ENCODE results near the gene CSDE1.

- TF ChIP-seq CTCF (IDR thresholded peaks at IDR 0.05 in 8 of 11, conservative IDR thresholded peaks at IDR 0.05 in 3 of 11) = no peak
- no peak for TF ChIP-seq POLR2A (IDR thresholded peaks at IDR 0.05)
Observed at GRCh38 chr1:114750780-114751179, 7.0 kb downstream of the CSDE1 start.

Data from spleen (tissue), 7 donors.